ENCODE results near the gene DEDD.
A peak's percentile ranks its signal among the peaks of the same experiment; 100 is the strongest.

Gene DEDD, protein sequence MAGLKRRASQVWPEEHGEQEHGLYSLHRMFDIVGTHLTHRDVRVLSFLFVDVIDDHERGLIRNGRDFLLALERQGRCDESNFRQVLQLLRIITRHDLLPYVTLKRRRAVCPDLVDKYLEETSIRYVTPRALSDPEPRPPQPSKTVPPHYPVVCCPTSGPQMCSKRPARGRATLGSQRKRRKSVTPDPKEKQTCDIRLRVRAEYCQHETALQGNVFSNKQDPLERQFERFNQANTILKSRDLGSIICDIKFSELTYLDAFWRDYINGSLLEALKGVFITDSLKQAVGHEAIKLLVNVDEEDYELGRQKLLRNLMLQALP

DNA sequence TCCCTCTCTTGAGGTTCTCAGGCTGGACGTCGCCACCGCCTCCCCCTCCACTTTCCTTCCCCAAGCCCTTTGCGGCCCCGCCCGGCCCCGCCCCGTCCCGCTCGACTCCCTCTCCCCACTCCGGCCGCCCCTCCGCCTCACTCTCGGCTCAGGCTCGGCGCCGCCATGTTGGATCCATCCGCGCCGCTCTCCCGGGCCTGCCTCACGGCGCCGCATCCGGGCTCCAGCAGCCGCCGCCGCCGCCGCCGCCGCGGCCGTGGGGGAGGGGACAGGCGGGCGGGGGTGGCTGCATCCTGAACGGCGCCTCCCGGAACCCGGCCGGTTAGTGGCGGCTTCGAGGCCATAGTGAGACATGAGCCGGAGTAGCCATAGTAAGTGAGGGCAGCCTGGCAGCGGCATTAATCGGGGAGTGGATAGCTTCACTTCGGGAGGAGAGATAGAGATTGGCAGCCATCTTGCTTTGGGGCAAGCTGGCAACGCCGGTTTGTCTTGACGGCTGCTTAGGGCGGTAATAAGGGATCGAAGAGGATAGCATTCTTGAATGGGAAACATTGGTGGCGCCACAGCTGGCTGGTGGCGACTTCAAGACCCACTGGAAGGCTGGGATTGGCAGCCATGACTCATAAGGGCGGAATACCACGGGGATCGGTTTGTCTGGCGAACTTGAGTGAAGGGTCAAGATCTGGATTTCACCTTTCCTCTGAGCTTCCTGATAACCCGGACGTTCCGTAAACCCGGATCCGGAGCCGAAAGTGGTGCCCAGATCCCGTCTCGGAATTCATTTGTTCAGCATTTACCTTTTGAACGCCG is at the start of gene DEDD:
Gene DEDD, minus strand, starts transcription at position 258 of the 810 bp plus-strand sequence. CDS start 8,205 bp downstream, outside the sequence.
- Mint-ChIP-seq H3K36me3 (ENCODE audit: low read depth) (peaks cover 43% of the 10 kb centered on the region), H3K4me1 (ENCODE audit: low read depth) (peaks cover 68% of the 10 kb centered on the region), H3K27ac (no peak within 1 kb of the TSS), H3K4me3 (no peak within 1 kb of the TSS), H3K27me3 (no peaks in the 10 kb centered on the region), H3K9me3 (no peaks in the 10 kb centered on the region)
- intact Hi-C loops (cut with micrococcal nuclease): loop anchor here (2.0 to 10.0 kb wide), 2 partner anchors 14 to 88 kb away; partner anchors contain the start of genes NIT1, PFDN2 and USF1

DNA sequence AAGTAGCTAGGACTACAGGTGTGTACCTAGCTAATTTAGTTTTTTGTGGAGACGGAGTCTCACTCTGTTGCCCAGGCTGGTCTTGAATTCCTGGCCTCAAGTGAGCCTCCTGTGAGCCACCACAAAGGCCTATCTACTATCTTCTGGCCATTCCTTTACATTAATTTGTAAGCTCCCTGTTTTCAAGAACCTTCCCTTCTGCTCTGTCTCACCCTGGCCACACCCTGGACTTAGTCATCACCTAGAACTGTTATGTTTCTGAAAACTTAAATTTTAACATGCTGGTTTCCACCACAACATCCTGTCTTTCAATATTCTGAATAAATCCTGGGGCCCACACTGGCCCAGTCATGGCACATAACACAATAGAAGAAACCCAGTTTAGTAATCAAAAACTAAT is 49.7 kb upstream of the DEDD start:
- Mint-ChIP-seq H3K27me3 (no peaks in the 10 kb centered on the region), H3K36me3 (ENCODE audit: low read depth) (peaks cover 3% of the 10 kb centered on the region), H3K9me3 (no peaks in the 10 kb centered on the region), H3K4me1 (ENCODE audit: low read depth) (peaks cover 67% of the 10 kb centered on the region), H3K27ac (peak overlapping the region; percentile 58), H3K4me3 (peak overlapping the region; percentile 17)
- intact Hi-C loops (cut with micrococcal nuclease): no loop called here

DNA sequence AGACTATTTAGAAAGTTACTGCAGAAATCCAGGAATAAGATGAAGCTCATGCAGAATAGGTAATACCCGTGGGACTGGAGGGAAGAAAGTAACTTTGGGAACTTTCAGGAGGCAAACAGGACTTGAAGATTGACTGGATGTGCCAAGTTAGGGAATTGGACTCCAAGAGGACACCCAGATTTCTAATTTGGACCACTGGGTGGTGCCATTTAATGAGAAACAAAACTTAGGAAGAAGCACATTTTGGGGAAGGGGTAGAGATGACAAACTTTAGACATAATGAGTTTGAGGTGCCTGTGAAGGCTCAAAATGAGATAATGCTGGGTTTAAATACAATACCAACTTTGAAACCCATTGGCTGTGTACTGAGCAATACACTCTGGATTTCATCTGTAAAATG is 48.2 kb upstream of the DEDD start:
- Mint-ChIP-seq H3K4me3 (no peak overlapping the region), H3K27me3 (no peaks in the 10 kb centered on the region), H3K4me1 (ENCODE audit: low read depth) (peaks cover 63% of the 10 kb centered on the region), H3K27ac (no peak overlapping the region), H3K36me3 (ENCODE audit: low read depth) (peaks cover 13% of the 10 kb centered on the region), H3K9me3 (no peaks in the 10 kb centered on the region)
- intact Hi-C loops (cut with micrococcal nuclease): no loop called here

DNA sequence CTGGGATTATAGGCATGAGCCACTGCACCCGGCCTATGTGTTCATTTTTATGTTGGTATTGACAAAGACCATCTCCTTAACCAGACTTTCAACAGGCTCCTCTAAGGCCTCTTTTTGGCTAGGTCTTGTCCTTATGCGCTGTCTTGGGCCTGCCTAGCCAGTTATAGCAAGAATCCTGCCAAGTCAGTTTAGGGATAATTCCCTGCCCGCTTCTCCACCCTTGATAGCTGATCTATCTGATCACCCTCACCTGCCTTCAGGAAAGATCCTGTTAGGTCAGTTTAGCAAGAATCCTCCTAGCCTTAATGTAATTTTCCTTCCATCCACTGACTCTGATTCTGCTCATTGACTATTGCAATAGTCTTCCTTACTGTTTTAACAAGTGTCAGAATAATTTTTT is 47.2 kb upstream of the DEDD start:
- Mint-ChIP-seq H3K27ac (no peak overlapping the region), H3K9me3 (no peaks in the 10 kb centered on the region), H3K4me1 (ENCODE audit: low read depth) (peaks cover 58% of the 10 kb centered on the region), H3K27me3 (no peaks in the 10 kb centered on the region), H3K4me3 (no peak overlapping the region), H3K36me3 (ENCODE audit: low read depth) (peaks cover 22% of the 10 kb centered on the region)
- intact Hi-C loops (cut with micrococcal nuclease): no loop called here

DNA sequence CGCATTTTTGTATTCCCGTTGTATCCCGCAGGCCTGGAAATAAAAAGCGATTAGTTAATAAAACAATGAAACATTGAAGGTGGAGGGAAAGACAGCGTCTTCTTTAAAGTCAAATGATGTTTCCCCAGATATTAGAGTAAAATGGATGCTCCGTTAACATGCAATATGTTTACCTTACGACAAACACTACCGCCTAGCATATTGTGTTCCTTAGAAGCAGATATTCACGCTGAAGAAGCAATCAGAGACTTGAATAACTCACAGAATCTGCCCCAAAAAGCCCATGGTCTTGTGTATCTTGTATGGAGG is 45.4 kb upstream of the DEDD start:
- H3K4me3 Mint-ChIP-seq: peak overlapping the region; percentile 99
- intact Hi-C loops (cut with micrococcal nuclease): no loop called here
- H3K27ac Mint-ChIP-seq: peak overlapping the region; percentile 91
- no peaks in the 10 kb centered on the region for H3K9me3 Mint-ChIP-seq
- H3K27me3 Mint-ChIP-seq: no peaks in the 10 kb centered on the region
- peaks cover 48% of the 10 kb centered on the region for H3K4me1 Mint-ChIP-seq (ENCODE audit: low read depth)
- H3K36me3 Mint-ChIP-seq (ENCODE audit: low read depth): peaks cover 40% of the 10 kb centered on the region

DNA sequence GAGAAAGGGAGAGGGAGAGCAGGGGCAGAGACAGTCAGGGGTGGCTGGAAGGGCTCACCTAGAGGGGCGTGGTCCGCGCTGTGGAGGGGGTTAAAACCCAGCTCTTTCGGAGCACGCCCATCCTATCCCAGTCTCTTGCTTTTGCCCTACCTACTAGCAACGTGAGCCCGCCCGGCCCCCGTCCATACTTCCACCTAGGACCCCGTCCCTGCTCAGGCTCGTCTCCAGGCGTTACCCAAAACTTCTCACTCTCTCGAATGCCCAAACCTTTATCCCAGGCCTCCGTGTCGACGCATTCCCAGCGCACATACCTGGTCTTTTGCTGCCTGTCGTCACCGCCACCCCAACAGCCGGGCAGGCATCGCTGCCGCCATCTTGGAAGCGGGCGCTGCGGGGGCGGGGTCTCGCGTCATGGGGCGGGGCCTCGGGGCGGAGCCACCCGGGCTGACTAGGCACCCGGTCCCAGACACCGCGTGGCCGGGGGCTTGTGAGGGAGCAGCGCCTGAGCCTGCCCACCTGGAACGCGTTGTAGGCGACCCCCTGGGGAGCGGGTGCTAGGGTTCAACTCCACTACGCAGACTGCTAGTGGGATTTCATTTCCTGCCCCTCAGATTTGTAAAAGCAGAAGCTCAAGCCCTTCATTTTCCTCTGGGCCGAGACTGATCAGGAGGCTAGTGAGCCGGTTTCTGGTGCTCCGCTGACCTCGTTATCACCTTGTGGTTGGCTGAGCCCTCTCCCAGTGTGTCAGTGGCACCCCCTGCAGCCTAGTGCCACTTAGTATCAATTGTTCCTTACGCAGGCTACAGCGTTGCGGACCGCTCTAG is 44.9 kb upstream of the DEDD start, which contains the start of gene B4GALT3:
Gene B4GALT3, minus strand, starts transcription at position 396 of the 824 bp plus-strand sequence. CDS start 1,447 bp downstream, outside the sequence.
- intact Hi-C loops (cut with micrococcal nuclease): no loop called here
- Mint-ChIP-seq H3K27ac (peak within 1 kb of the TSS; percentile 91), H3K4me1 (ENCODE audit: low read depth) (peaks cover 42% of the 10 kb centered on the region), H3K27me3 (no peaks in the 10 kb centered on the region), H3K4me3 (peak within 1 kb of the TSS; percentile 99), H3K36me3 (ENCODE audit: low read depth) (peaks cover 46% of the 10 kb centered on the region), H3K9me3 (no peaks in the 10 kb centered on the region)

- H3K4me1 Mint-ChIP-seq (ENCODE audit: low read depth): peaks cover 35% of the 10 kb centered on the region
- H3K9me3 Mint-ChIP-seq: no peaks in the 10 kb centered on the region
- intact Hi-C loops (cut with micrococcal nuclease): no loop called here
- H3K4me3 Mint-ChIP-seq: peak overlapping the region; percentile 99
- H3K27me3 Mint-ChIP-seq: no peaks in the 10 kb centered on the region
- peak overlapping the region; percentile 91 for H3K27ac Mint-ChIP-seq
- H3K36me3 Mint-ChIP-seq (ENCODE audit: low read depth): peaks cover 53% of the 10 kb centered on the region
Measured at GRCh38 chr1:161176468-161177111, 44.1 kb upstream of the DEDD start.

GRCh38 chr1:161175771-161176453 is 43.4 kb upstream of the DEDD start:
- Mint-ChIP-seq H3K4me3 (peak overlapping the region; percentile 99), H3K27ac (peak overlapping the region; percentile 91), H3K36me3 (ENCODE audit: low read depth) (peaks cover 60% of the 10 kb centered on the region), H3K9me3 (no peaks in the 10 kb centered on the region), H3K27me3 (no peaks in the 10 kb centered on the region), H3K4me1 (ENCODE audit: low read depth) (peaks cover 31% of the 10 kb centered on the region)
- intact Hi-C loops (cut with micrococcal nuclease): no loop called here

DNA sequence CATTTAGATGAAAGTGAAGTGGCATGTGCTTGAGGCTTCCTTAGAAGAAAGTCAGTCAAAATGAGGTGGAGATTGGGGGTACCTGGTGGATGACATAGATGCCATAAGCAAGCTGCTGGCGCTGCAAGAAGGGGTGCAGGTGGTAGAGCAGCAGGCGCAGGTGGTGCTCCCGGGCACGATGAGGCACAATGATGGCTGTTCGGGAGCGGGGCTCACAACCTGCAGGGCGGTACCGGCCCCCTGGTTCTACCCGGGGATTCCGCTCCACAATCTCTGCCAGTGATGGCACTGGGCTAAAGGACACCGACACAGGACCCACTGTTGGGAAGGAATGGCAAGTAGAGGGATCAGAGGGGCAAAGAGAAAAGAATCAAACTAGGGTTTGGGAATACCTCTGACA is 42.4 kb upstream of the DEDD start:
- Mint-ChIP-seq H3K4me1 (ENCODE audit: low read depth) (peaks cover 22% of the 10 kb centered on the region), H3K4me3 (no peak overlapping the region), H3K36me3 (ENCODE audit: low read depth) (peaks cover 69% of the 10 kb centered on the region), H3K9me3 (no peaks in the 10 kb centered on the region), H3K27ac (peak overlapping the region; percentile 24), H3K27me3 (no peaks in the 10 kb centered on the region)
- intact Hi-C loops (cut with micrococcal nuclease): no loop called here

DNA sequence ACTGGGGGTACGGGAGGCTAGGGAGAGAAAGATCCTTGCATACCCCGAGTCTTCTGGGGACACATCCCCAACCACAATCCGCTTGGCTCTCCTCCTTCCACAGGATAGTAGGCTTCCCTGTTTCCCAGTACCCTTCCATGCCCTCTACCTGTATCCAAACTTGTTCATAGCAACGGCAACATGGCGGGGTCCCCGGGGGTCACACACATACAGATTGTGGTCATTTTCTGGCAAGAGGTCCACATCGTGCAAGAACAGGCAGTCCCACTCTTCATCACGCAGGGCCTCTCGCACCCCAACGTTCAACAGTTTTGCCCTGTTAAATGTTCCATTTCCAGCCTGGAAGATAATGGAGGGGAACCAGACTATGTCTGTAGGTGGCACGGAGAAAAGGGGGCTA is 41.2 kb upstream of the DEDD start:
- Mint-ChIP-seq H3K4me3 (no peak overlapping the region), H3K36me3 (ENCODE audit: low read depth) (peaks cover 79% of the 10 kb centered on the region), H3K27me3 (no peaks in the 10 kb centered on the region), H3K27ac (no peak overlapping the region), H3K4me1 (ENCODE audit: low read depth) (peaks cover 22% of the 10 kb centered on the region), H3K9me3 (no peaks in the 10 kb centered on the region)
- intact Hi-C loops (cut with micrococcal nuclease): no loop called here

DNA sequence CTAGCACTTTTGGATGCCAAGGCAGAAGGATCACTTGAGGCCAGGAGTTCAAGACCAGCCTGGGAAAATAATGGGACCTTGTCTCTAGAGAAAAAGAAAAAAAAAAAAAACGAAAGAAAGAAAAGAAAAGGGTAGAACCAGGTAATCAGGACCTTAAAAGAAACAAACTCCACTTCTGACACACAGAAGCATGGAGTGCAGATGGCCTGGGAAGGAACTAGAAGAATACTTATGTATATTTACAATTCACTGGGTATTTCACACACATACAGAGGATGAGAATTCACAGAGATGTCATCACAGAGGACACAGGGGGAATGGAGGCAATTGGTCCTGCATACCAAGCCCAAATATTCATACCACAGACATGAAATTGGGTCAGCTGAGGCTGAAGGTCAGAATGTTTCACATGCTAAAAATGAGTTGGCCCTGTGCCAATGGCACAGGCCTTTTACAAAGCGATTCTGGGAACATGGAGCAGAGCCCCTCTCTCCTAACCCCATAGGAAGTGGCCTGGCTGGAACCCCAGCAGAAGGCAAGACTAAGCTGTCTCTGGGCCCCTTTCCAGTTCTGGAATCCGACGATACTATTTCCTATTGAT is 40.4 kb upstream of the DEDD start:
- peaks cover 87% of the 10 kb centered on the region for H3K36me3 Mint-ChIP-seq (ENCODE audit: low read depth)
- H3K9me3 Mint-ChIP-seq: no peaks in the 10 kb centered on the region
- no peaks in the 10 kb centered on the region for H3K27me3 Mint-ChIP-seq
- no peak overlapping the region for H3K4me3 Mint-ChIP-seq
- no peak overlapping the region for H3K27ac Mint-ChIP-seq
- peaks cover 28% of the 10 kb centered on the region for H3K4me1 Mint-ChIP-seq (ENCODE audit: low read depth)
- intact Hi-C loops (cut with micrococcal nuclease): no loop called here

DNA sequence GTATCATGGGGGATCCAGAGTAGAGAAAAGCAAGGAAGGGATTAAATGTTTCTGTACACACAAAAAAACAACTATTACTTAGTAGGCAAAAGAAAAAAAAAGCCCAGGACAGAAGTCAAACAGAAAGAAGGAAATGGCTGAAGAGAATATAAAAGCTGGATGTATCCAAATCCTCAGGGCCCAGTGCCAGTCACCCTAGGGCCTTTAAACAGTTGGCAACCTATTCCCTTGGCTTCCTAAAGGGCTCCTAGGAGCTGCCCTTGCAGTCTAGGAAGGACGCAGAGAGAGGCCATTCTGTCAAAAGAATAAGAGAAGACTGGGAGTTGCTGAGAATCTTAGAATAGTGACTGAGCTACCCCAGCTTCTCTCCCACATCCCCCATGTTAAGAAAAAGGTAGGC is 39.9 kb upstream of the DEDD start:
- Mint-ChIP-seq H3K27me3 (no peaks in the 10 kb centered on the region), H3K9me3 (no peaks in the 10 kb centered on the region), H3K36me3 (ENCODE audit: low read depth) (peaks cover 87% of the 10 kb centered on the region), H3K4me3 (no peak overlapping the region), H3K27ac (no peak overlapping the region), H3K4me1 (ENCODE audit: low read depth) (peaks cover 34% of the 10 kb centered on the region)
- intact Hi-C loops (cut with micrococcal nuclease): no loop called here

DNA sequence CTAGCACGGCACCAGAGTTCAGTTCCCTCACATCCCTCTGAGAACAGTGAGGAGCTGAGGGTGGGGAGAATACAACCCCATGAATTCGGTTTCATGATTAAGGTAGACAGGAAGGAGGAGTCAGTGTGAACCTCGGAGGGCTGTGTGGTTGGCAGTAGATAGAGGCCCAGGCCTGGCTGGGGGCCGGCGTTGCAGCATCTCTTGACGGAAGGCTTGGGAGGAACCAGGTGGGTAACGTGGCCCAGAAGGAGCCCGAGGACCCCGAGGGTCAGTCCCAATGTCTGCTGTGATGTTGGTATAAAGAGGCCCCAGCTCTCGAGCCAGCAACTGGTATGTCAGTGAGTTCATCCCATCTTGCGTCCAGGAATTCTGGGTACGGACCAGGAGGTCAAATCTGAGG is 39.2 kb upstream of the DEDD start:
- intact Hi-C loops (cut with micrococcal nuclease): no loop called here
- Mint-ChIP-seq H3K27ac (no peak overlapping the region), H3K4me1 (ENCODE audit: low read depth) (peaks cover 39% of the 10 kb centered on the region), H3K9me3 (no peaks in the 10 kb centered on the region), H3K4me3 (no peak overlapping the region), H3K36me3 (ENCODE audit: low read depth) (peaks cover 85% of the 10 kb centered on the region), H3K27me3 (no peaks in the 10 kb centered on the region)

Data from dendritic cell treated with granulocyte-macrophage colony-stimulating factor and Interleukin-4, amounts not matched to agents 40 ng/mL and 50 ng/mL, for 4 days (primary cell).